ENCODE measurements around the gene INPP5A.
"Not testable (repeated sequence)": the region's sequence is repeated elsewhere in the genome, so short reads cannot be mapped to it uniquely, and the experiment has no call there.

INPP5A gene

GRCh38 chr10:132699411-132700155 is 162.0 kb downstream of the INPP5A start:
- no peak for DNase-seq

DNA sequence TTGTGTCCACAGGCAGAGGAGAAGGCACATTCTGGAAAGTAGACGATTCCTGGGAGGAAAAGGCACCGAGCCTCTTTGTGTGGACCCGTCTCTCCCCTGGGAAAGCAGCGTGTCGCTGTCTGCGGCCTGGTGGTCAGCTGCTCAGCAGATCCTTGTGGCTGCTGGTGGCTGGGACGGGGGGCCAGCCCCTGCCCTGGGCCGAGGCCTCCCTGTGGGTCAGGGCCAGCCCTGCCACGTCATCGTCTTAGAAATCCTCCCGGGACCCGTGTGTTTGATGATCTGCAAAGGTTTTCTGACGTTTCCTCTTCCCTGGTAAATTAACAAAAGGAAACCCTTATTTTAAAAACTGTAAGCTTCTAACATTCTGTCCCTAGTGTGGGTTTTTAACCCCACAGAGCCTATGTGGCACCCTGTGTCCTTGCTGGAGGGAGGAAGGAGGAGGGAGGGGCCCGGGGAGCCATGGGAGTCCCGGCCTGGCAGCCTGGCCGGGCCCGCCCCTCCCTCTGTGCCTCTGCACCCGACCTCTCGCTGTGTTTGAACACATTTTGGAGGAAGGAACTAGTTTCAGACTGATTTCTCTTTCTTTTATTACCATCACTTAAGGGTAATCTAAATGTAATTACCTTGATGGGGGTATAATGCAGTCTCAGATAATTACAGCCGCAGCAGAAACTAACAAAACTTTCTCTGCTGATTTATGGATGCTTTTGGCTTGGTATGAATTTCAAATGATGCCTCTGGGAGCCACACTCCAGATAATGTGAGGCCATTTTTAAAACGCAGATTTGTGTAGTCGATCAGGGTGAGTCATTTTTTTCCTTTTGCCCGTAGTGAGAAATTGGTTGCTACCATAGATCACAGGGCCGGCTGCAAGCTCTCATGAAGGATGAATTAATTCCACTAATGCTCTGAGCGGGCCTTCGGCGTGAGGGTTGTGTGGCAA is 162.8 kb downstream of the INPP5A start:
- DNase-seq, result no peak

- no peak for DNase-seq
These were observed 163.7 kb downstream of the INPP5A start for GRCh38 chr10:132701099-132701845.

DNA sequence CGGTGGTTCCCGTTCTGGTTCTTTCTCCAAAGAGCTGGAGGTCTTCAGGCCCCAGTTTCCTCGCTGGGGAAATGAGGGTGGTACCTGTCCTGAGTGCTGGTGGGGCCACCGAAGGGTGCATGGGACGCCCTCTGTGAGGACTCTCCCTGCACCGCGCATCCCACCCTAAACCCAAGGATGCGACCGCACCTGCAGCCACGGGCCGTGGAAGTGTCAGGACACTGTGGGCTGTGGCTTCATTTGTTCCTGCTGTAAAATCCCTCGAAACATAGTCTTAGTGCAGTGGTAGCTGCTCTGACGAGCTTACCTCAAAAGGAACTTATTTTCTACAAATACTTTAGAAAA is 164.2 kb downstream of the INPP5A start:
- DNase-seq, result no peak

- no peak for DNase-seq
These were observed 165.2 kb downstream of the INPP5A start for GRCh38 chr10:132702601-132703418.

DNA sequence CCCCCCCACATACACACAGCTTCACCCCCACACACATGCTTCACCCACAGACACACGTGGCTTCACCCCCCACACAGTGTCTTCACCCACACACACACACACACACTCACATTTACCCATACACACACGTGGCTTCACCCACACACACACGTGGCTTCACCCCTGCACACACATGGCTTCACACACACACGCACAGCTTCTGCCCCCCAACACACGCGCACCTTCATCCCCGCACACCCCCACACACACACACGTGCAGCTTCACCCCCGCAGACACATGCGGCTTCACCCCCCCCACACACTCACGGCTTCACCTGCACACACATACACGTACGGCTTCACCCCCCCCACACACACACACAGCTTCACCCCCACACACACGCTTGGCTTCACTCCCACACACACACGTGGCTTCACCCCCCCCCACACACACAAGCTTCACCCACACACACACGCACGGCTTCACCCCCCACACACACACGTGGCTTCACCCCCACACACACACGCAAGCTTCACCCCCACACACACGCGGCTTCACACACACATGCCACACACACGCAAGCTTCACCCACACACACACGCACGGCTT is 165.9 kb downstream of the INPP5A start:
- DNase-seq, result no peak

GRCh38 chr10:132704008-132704814 is 166.6 kb downstream of the INPP5A start:
- DNase-seq, result no peak

GRCh38 chr10:132704815-132705064 is 167.2 kb downstream of the INPP5A start:
- not testable (repeated sequence) for DNase-seq

GRCh38 chr10:132705173-132705572 is 167.6 kb downstream of the INPP5A start:
- DNase-seq, result no peak

DNA sequence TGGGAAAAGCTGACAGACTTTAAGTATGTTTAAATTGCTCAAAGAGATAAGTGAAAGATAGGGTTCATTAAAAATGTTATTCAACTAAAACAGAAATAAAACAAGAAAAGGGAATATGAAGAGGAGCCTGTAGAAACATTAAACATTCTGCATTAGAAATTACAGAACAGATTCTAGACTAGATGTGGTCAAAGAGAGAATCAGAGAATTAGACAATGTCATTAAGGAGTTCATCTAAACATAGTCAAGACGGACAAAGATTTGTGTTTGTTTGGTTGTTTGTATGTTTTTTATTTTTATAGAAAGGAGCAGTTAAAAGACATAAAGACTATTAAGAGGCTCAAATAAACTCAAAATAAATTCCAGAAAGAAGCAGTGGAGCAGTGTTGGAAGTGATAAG is 168.4 kb downstream of the INPP5A start:
- no peak for DNase-seq

- no peak for DNase-seq
These were observed 169.1 kb downstream of the INPP5A start for GRCh38 chr10:132706701-132707100.

GRCh38 chr10:132707121-132707775 is 169.7 kb downstream of the INPP5A start:
- DNase-seq, result no peak

GRCh38 chr10:132707776-132708171 is 170.2 kb downstream of the INPP5A start:
- DNase-seq, result no peak

DNA sequence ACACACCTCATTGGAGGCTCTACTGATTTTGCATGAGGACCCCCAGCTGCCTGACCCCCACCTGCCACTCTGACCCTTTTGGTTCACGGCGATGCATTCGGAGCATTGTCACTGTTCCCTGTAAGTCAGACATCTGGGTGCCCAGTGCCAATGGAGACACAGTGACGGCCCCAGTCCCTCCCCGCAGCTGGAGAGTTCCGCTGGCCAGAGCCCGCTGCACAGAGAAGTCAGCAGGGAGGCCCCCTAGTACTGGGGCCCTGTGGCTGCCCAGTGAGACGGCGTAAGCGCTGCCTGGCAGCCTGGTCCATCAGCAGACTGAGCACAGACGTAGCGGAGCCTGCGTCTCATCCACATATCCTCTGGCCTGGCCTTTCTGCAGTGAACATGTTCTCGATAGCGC is 170.9 kb downstream of the INPP5A start:
- DNase-seq, result no peak

DNA sequence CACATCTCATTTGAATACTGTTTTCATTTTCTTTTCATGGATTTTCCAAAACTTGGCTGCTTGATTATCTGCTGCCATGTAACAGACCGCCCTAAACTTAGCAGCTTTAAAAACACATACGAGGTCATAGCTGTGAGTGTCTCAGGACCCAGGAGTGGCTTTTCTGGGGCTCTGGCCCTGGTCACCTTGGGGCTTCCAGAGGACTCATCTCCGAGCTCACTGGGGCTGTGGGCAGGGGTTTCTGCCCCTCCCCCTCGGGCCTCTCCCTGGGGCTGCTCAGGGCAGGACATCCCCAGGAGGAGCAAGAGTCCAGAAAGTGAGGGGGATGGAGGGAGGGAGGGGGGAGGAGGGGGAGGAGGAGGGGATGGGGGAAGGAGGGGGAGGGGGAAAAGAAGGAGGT is 171.3 kb downstream of the INPP5A start:
- no peak for DNase-seq

GRCh38 chr10:132709471-132709951 is 171.9 kb downstream of the INPP5A start:
- no peak for DNase-seq

DNA sequence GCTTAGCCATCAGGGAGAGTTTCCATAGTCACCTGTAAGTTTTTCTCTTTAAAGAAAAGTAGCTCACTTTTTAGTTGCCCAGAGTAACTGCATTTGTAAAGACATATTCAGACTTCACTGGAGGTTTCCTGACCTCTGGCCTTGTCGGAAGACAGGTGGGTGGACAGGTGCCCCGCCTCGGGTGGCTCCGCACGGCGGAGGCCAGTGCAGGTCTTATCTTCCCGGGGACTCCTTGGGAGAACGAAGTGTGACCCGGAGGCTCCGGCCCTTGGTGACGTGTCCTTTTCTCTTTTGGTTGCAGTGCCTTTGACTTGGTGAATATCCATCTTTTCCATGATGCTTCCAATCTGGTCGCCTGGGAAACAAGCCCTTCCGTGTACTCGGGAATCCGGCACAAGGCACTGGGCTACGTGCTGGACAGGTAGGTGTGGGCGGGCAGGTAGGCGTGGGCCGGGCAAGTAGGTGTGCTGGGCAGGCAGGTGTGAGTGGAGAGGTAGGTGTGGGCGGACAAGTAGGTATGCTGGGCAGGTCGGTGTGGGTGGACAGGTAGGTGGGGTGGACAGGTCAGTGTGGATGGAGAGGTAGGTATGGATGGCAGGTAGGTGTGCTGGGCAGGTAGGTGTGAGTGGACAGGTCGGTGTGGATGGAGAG is 172.6 kb downstream of the INPP5A start:
- no peak for DNase-seq

DNA sequence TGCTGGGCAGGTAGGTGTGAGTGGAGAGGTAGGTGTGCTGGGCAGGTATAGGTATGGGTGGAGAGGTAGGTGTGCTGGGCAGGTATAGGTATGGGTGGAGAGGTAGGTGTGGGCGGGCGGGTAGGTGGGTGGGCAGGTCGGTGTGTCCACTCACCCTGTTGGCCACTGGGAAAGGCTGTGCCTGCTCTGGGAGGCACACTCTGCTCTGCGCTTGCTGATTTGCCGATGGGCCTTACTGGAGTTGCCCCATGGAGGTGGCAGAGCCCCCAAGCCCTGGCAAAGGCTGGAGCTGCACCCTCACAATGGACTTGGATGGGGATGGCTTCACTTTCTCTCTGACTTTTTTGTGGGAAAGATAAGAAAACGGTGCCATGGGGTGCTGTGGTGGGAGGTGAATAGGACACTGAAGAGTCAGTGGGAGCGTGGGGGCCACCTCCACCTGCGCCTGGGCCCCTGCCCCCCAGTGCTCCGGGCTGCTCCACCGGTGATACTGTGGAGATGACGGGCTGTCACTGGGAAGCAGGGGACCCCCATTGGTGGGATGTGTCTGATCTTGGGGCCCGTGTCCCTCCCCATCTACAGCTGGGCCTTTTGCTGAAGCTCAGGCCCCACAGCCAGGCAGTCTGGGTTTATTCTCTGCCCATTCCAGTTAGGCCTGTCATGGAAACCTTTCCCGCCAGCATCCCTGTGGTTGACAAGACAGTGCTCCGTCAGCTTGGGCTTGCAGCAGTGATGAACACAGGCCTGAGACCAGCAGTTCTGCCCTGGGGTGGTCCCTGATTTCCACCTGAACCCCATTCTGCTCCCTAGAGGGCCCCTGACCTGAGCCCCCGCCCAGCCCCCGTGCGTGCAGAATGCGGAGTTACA is 173.4 kb downstream of the INPP5A start:
- DNase-seq, result no peak

GRCh38 chr10:132711613-132712121 is 174.1 kb downstream of the INPP5A start:
- DNase-seq, result no peak

Data from activated CD4-positive, alpha-beta T cell treated with anti-CD3 and anti-CD28 coated beads, Interleukin-2, amount 50 U/mL, for 48 hours (primary cell).